Endometrial microvascular endothelial cells (primary cell): ENCODE data around the gene TJP1. TPM values are rescaled to one million over a fixed set of nuclear protein-coding genes. Genes with fewer than 3 reads are reported as not detected.
"Not testable (repeated sequence)": the region's sequence is repeated elsewhere in the genome, so short reads cannot be mapped to it uniquely, and the experiment has no call there.

ENCODE experiments used
- in situ Hi-C: cut with HindIII; loops from 2 replicates; pipeline ENCODE4 v1.10.0; 2017; ENCODE audit warnings: low sequenced_read_pairs, low pct_unique_long_range_greater_than_20kb; ENCODE audit errors: inconsistent ontology term
- total RNA-seq: library from RNA; depleted of rRNA; stranded (reverse); fragments of >200 nt; gene quantifications from one replicate; pipeline ENCODE4 v1.2.3, GENCODE V29; 2015; ENCODE audit errors: inconsistent ontology term

The TJP1 gene
- total RNA-seq, 1 donor from 2014 or later, result 56.6 TPM

DNA sequence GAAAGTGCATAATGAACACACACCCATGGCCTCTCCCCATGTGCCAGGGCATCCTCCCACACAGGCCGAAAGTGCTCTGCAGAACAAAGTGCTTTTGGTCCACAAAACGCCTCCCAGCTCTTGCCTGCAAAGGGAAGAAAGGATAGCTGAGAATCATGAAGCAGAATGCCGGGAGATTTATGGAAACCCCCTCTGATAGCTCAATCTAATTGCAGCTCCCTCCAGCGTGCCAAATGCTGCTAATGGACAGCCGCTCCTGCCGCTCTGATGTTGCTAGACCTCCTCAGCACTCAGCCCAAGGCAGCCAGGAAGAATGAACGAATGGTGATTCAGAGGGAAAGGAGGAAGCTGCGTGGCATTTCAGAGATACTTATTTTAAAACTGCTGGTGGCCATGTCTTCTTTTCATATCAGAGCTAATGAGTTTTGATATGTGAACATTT is 145.3 kb downstream of the TJP1 start:
- in situ Hi-C loops, result no loop called here

DNA sequence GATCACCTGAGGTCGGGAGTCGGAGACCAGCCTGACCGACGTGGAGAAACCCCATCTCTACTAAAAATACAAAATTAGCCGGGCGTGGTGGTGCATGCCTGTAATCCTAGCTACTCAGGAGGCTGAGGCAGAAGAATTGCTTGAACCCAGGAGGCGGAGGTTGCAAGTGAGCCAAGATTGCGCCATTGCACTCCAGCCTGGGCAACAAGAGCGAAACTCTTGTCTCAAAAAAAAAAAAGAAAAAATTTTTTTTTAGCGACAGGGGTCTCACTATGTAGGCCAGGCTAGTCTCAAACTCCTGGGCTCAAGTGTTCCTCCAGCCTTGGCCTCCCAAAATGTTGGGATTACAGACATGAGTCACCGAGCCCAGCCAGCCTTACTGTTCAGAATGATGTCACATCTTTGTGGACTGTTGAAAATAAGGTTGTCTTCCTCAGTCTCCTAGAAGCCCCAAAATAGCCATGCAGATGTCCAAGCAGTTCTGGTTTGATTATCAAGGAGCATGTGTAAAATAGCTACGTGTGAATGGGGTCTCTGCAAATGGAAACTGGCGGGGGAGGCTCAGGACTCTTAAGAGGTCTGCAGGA is 145.8 kb downstream of the TJP1 start:
- in situ Hi-C loops, result not testable (repeated sequence)

DNA sequence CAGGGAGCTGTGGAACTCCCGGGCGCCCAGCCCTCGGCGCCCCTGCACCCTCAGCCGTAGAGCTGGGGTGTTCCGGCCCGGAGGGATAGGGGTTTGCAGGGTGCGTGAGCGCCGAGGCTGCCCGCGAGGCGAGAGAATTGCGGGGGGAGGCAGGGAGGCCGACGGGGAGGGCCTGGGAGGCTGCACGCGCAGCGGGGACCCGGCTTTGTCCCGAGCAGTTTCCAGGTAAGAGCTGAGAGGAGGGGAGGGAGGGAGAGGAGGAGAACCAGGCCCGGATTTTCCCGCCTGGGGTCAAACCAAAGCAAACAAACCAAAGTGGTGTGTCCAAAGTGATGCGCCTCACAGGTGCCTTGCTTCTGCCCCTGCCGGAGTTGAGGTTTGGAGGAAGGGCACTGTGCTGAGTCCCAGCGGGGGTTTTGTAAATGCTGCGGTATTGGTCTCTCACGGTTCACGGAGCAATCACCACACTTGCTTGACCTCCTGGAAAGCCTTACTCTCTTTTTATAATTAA is 146.4 kb downstream of the TJP1 start:
- in situ Hi-C loops, result no loop called here

DNA sequence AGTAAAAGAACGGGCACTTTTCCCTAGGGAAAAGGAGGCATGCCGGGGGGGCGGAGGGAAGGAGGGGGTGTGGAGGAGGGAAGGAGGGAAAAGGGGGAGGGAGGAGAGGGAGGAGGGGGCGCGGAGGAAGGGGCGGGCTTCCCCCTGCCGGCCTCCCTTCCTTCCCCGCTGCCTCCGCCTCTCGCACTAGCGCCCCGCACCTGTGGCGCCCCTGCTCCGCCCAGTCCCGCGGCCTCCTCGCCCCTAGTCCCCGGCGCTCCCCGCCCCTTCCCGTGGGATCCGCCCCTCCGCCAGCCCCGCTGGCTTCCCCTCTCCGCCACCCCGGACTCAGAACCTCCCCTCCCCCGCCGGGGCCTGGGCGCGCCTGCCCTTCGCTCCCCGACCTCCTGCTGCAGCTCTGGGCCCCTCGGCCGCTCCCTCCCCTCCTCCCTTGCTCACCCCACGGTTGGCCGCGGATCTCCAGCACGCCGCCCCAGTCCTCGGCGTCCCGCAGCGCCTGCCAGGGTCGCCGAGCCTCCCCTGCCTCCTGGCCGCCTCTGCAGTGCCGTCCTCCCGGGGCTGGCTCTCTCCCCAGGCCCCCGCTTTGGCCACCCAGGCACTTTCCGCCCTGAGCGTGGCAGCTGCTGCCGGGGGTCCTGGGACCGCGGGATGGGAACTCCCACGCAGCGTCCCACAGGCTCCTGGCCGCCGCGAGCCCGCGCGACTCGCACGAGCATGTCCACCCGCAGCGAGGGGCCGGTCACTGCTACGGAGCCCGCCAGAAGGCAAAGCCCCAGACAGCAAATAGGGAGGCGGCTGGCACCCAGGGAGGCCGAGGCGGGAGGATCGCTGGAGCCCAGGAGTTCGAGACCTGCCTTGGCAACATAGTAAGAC is 147.4 kb downstream of the TJP1 start:
- in situ Hi-C loops, result no loop called here

DNA sequence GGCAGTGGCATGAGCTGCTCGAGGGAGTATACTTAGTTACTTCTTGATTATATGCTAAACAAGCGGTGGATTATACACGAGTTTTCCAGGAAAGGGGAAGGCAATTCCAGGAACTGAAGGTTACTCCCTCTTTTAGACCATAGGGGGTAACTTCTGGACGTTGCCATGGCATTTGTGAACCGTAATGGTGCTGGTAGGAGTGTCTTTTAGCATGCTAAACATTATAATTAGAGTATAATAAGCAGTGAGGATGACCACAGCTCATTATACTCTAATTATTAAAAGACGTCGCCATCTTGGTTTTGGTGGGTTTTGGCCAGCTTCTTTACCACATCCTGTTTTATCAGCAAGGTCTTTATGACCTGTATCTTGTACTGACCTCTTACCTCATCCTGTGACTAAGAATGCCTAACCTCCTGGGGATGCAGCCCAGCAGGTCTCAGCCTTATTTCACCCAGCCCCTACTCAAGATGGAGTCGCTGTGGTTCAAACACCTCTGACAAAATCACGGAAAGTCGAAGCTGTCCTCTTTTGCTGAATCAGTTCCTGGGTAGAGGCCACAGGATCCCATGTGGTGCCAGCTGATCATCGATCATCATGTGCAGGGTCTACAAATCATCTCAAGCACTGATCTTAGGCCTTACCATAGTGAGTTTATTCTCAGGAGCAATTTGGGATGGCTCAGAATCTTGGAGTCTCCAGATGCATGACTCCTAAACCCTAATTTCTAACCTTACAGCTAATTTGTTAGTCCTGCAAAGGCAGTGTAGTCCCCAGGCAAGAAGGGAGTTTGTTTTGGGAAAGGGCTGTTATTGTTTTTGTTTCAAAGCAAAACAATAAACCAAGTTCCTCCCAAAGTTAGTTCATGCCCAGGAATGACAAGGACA is 149.1 kb downstream of the TJP1 start:
- in situ Hi-C loops, result no loop called here

DNA sequence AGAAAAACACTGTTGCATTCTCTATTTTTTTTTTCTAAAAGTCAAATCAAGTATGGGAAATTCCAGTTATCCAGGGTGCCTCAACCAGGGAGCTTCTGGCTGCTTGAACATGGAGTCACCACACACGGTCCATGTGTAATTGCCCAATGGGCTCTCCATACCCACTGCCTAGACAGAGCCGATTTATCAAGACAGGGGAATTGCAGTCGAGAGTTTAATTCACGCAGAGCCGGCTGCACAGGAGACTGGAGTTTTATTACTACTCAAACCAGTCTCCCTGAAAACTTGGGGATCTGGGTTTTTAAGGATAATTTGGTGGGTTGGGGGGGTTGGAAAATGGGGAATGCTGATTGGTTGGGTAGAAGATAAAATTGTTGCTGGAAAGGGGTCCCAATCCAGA is 149.8 kb downstream of the TJP1 start:
- in situ Hi-C loops, result no loop called here

DNA sequence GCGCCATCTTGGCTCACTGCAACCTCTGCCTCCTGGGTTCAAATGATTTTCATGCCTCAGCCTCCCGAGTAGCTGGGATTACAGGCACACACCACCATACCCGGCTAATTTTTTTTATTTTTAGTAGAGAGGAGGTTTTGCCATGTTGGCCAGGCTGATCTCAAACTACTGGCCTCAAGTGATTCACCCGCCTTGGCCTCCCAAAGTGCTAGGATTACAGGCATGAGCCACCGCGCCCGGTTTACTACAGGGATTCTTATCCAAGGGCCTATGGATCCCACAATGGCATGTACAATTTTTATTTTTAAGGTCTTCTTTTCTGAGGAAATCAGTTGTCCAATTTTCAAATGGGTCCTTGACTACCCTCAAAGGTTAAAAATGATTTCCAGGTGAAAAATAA is 150.2 kb downstream of the TJP1 start:
- in situ Hi-C loops, result not testable (repeated sequence)

DNA sequence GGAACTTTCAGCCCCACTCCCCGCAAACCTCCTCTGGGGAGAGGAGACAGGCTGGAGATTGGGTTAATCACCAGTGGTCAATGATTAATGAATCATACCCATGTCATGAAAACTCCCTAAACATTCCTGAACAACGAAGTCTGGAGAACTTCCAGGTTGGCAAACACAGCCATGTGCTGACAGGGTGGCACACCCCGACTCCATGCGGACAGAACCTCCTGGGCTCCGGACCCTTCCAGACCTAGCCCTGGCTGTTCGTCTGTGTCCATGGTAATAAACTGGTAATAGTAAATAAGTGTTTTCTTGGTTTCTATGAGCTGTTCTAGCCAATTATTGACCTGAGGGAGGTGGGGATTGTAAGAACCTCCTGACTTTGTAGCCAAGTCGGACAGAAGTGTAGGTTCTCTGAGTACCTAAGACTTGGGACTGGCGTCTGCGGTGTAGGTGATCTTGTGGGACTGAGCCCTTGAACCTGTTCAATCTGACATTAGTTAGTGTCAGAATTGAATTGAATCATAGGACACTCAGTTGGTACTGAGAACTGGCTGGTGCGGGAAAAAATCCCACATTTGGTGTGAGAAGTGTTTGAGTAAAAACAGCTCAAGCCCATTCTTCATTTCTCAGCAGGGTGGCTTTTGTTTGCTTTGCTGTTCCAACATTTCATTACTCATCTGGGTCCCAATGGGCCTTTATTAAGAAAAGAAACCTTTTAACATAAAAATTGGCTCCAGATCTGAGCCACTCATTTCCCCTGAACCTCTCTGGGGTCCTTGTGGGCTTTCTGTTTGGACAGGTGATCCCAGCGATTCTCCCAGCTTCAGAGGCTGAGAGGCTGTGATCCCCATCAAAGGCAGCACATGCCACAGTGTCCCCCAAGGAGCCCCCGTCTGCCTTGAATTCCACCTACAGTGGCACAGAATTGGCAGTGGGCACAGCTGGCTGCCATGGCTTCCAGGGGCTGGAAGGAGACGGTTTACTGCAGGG is 151.0 kb downstream of the TJP1 start:
- in situ Hi-C loops, result no loop called here

DNA sequence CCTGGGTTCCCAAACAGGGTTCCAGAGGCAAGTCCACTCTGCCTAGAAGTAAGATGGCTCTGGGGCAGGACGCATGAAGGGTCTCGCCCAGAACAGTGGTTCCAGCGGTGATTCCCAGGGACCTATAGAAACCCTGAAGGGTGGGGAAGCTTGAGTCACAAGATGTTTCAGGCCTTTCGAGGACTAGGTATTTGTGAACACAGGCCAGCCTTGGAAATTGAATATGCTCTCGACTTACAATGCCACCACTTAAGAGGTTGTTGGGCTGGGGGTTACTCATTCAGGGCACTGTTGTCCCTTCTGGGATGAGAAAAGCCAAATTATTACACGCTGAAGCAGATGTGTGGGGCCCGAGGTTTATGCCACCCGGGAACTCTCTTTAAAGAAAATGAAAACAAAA is 152.0 kb downstream of the TJP1 start:
- in situ Hi-C loops, result no loop called here

DNA sequence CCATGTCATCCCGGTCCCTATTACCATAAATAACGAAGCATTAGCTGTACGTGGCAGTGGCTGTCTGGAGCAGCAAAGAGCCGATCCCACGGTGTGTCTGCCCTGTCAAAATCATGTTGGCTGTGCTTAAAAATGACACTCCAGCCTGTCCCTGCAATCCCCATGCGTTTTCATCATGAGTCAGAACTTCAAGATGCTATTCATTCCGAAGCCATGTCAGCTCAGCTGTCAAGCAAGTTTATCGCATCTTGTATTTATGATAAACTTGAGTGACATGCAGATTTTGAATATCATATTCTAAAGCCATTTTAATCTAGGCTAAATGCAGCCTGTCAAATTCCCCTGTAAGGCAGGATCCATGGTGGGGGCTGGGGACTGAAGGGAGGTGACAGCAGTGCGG is 152.4 kb downstream of the TJP1 start:
- in situ Hi-C loops, result no loop called here

DNA sequence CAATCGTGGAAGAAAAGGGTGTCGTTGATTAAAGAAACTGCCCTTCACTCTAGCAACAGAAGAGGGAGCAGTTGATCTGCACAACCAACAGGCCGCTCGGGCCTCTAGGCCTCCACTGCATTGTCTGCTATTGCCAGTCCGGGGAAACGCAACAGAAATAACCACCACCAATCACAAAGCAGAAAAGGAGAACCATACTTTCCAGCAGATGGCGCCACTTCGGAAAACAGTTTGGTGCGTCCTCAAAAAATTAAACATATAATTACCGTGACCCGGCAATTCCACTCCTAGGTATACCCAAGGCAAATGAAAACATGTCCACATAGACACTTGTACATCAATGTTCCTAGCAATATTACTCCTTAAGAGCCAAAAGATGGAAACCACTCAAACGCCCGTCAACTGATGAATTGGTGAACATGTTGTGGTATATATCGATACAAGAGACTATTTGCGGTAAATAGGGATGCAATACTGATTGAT is 154.1 kb downstream of the TJP1 start:
- in situ Hi-C loops, result no loop called here

DNA sequence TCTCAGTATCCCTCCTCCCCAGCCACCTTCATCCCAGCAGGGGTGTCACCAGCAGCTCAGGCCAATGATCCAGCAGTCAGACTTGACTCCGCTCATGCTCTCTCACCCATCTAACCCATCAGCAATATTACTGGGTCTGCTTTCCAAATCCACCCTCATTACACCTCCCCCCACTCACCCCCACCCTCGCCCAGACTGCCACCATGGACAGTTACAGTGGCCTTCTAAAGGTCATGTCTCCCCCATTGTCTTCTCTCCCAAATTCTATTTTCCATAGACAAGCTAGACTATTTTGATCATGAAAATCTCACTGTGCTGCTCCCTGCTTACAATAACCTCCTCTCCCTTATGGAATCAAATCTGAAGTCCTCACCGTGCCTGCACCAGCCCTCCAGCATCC is 156.0 kb downstream of the TJP1 start:
- in situ Hi-C loops, result no loop called here

DNA sequence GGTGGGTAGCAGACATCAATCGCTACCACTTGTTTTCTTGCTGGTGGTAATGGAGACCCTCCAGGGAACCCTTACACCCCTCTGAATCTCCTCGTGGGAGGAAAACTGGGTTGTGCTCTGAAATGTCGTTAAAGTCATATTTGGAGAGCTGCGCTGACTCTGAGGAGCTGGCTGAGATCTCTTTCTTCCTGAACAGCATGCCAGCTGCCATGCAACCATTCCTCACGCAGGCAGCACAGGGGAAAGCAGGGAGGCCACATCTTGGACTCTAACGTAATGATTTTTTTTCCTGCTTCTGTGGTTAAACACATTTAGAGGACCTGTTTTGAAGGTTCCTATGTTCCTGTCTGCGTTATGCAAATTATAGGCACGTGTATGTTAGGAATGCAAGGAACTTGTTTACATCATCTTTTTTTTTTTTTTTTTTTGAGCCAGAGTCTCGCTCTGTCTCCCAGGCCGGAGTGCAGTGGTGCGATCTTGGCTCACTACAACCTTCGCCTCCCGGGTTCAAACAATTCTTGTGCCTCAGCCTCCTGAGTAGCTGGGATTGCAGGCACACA is 156.7 kb downstream of the TJP1 start:
- in situ Hi-C loops, result no loop called here

DNA sequence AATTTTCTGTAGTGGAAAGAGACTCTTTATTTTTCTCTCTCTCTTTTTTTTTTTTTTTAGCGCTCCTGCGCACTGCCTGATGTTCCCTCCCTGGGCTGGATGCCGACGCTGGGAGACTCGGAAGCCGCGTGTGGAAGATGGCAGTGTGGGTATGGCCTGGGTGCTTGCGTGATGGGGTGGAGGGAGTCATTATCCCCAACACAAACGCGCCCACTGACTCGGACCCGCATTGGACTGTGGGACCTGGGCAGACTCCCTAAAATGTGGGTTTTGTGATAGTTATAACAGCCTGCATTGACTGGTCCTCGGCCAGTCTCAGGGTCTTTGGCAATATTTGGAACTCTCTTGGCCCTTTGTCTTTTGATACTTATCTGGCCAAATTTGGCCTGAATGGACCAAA is 157.9 kb downstream of the TJP1 start:
- in situ Hi-C loops, result no loop called here

DNA sequence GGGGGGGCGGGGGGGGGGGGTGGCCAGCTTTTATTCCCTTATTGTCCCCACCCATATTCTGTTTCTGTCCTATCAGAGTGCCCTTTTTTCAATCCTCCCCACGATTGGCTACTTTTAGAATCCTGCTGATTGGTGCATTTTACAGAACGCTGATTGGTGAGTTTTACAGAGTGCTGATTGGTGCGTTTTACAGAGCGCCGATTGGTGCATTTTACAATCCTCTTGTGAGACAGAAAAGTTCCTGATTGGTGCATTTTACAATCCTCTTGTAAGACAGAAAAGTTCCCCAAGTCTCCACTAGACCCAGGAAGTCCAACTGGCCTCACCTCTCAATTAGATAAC is 164.8 kb downstream of the TJP1 start:
- in situ Hi-C loops, result not testable (repeated sequence)

DNA sequence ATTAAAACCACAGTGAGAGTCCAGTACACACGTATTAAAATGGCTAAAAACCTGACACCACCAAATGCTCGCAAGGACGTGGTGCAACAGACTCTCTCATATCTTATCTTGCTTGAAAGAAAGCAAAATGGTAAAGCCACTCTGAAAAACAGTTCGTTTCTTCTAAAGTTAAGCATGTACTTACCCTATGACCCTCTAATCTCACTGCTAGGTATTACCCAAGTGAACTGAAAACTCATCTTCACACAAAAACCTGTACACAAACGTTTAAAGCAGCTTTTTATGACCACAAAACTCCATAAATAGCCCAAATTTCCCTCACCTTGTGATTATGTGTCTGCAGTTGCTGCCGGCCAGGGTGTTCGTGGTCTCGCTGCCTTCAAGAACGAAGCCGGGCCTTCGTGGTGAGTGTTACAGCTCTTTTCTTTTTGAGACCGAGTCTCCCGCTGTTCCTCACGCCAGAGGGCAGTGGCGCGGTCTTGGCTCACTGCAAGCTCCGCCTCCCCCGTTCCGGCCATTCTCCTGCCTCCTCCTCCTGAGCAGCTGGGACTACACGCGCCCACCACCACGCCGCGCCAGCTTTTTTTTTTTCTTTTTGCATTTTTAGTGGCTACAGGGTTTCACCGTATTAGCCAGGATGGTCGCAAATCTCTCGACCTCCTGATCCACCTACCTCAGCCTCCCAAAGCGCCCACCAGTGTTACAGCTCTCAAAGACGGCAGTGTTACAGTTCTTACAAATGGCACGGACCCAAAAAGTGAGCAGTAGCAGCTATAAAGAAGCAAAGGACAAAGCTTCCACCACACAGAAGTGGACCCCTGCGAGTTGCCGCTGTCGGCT is 165.4 kb downstream of the TJP1 start:
- in situ Hi-C loops, result no loop called here

DNA sequence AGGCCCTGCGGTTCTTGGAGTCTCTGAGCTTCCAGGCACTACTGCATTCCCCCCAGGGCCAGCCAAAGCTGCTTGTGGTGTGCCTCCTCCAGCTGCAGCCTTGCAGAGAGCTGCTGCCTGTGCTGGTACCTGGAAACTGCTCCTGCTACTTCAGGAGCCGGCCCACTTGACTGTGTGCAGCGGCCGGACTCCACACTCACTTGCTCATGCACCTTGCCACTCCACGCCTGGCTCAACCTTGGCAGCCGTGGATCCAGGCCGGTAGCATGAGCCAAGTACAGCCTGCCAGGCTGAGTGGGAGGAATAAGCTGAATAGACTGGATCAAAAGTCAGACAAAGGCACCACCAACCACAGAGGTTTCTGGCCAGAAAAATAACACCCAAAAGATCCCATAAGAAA is 169.7 kb downstream of the TJP1 start:
- in situ Hi-C loops, result no loop called here
